ENCODE results near the gene CREB1. TPM values are rescaled to one million over a fixed set of nuclear protein-coding genes. Genes with fewer than 3 reads are reported as not detected.
"Not testable (repeated sequence)": the region's sequence is repeated elsewhere in the genome, so short reads cannot be mapped to it uniquely, and the experiment has no call there.

CREB1 gene
- total RNA-seq, 2 donors from 2014 or later: 32.5 to 32.9 TPM

- Histone ChIP-seq H3K9me3 (no peaks in the 10 kb centered on the region), H3K27me3 (no peaks in the 10 kb centered on the region), H3K36me3 (no peaks in the 10 kb centered on the region), H3K4me1 (no peaks in the 10 kb centered on the region), H3K4me3 (no peak overlapping the region), H3K27ac (no peak overlapping the region)
- DNase-seq (ENCODE audit: low spot score): no peak
- TF ChIP-seq CTCF (IDR thresholded peaks at IDR 0.05): no peak
Measured at GRCh38 chr2:207640661-207641060, 110.9 kb downstream of the CREB1 start.

- no peak overlapping the region for H3K4me3 ChIP-seq
- H3K27me3 ChIP-seq: no peaks in the 10 kb centered on the region
- H3K27ac ChIP-seq: no peak overlapping the region
- DNase-seq (ENCODE audit: low spot score): no peak
- TF ChIP-seq CTCF (IDR thresholded peaks at IDR 0.05): no peak
- no peaks in the 10 kb centered on the region for H3K36me3 ChIP-seq
- H3K4me1 ChIP-seq: no peaks in the 10 kb centered on the region
- H3K9me3 ChIP-seq: no peaks in the 10 kb centered on the region
Measured at GRCh38 chr2:207643892-207644291, 114.1 kb downstream of the CREB1 start.

GRCh38 chr2:207646582-207646981 is 116.8 kb downstream of the CREB1 start:
- not testable (repeated sequence) for H3K9me3 ChIP-seq; DNase-seq (ENCODE audit: low spot score); H3K36me3 ChIP-seq; H3K27ac ChIP-seq; H3K4me3 ChIP-seq; H3K4me1 ChIP-seq; H3K27me3 ChIP-seq

Other genes starting within 250 kb of the CREB1 start
- gene METTL21A, start 95.4 kb downstream of the CREB1 start, total RNA-seq: 10 to 100 TPM; 14.9 to 16.9 TPM
- gene CCNYL1, start 181.7 kb downstream of the CREB1 start, total RNA-seq: 10 to 100 TPM in 1 of 2 donors, 1 to 10 TPM in 1; 6.2 to 10.2 TPM
- 1 to 10 TPM; 3.4 to 6.4 TPM for gene FZD5, start 239.9 kb downstream of the CREB1 start, total RNA-seq

Measured in right atrium auricular region (tissue), 2 donors.